SK-N-SH (cell line): ENCODE measurements around the gene LACTB. TPM values are rescaled to one million over a fixed set of nuclear protein-coding genes. Genes with fewer than 3 reads are reported as not detected.

Source experiments
- CTCF ChIA-PET: fragments of 300-600, 350-600 bp; formaldehyde crosslinking; extraction: SDS; loops from one replicate; lab custom pipeline; 2021; lab: Yijun Ruan, JAX
- POLR2A ChIA-PET: fragments of 350-600 bp; sonication (Branson Sonifier 250); formaldehyde crosslinking; extraction: SDS; loops from one replicate; lab custom pipeline; 2020; ENCODE audit warnings: antibody characterized with exemption, inconsistent platforms; lab: Yijun Ruan, JAX
- DNase-seq: peaks from one replicate; pipeline ENCODE4 v3.0.0; 2012
- H2AFZ ChIP-seq: fragments of 200-600 bp; sonication (generic); 2 replicates; pipeline ENCODE4 v1.8.1; 2016; ENCODE audit warnings: antibody characterized with exemption, mild to moderate bottlenecking, low read depth
- H3F3A ChIP-seq: fragments of 200-600 bp; sonication (generic); replicated peaks from 2 replicates; pipeline ENCODE3; 2016; ENCODE audit warnings: antibody characterized with exemption, mild to moderate bottlenecking; ENCODE audit not compliant: insufficient read depth
- H3K27ac ChIP-seq, 2 experiments: fragments of 200-500 bp in 1 of 2; fragments of 200-600 bp in 1 of 2; sonication (Bioruptor generic) in 1 of 2; sonication (generic), shearing (Covaris generic) in 1 of 2; 2 replicates each; pipeline versions ENCODE4 v1.5.1 to v1.6.1; 2014 to 2016; ENCODE audit warnings: low read depth in 2 of 2, inconsistent platforms in 1 of 2, low read length in 1 of 2, mild to moderate bottlenecking in 1 of 2, mixed read lengths in 1 of 2
- H3K27me3 ChIP-seq: fragments of 200-600 bp; sonication (generic), shearing (Covaris generic); 2 replicates; pipeline ENCODE4 v1.6.1; 2016; ENCODE audit warnings: mixed run types; ENCODE audit not compliant: insufficient read depth
- H3K36me3 ChIP-seq, 2 experiments: fragments of 200-500 bp in 1 of 2; fragments of 200-600 bp in 1 of 2; sonication (Bioruptor generic) in 1 of 2; sonication (generic) in 1 of 2; replicated peaks in 1 of 2; 2 replicates each; pipeline versions ENCODE3 to v1.5.1; 2014 to 2016; ENCODE audit warnings: low read length in 1 of 2, mild to moderate bottlenecking in 1 of 2; ENCODE audit not compliant: insufficient read depth in 2 of 2, control insufficient read depth in 1 of 2
- H3K4me1 ChIP-seq, 2 experiments: fragments of 200-500 bp in 1 of 2; fragments of 200-600 bp in 1 of 2; sonication (Bioruptor generic) in 1 of 2; sonication (generic), shearing (Covaris generic) in 1 of 2; 2 replicates each; pipeline versions ENCODE4 v1.5.1 to v1.6.1; 2014 to 2016; ENCODE audit warnings: low read depth in 1 of 2, low read length in 1 of 2, mixed run types in 1 of 2; ENCODE audit not compliant: insufficient read depth in 2 of 2, control insufficient read depth in 1 of 2
- H3K4me2 ChIP-seq: fragments of 200-600 bp; sonication (generic), shearing (Covaris generic); 2 replicates; pipeline ENCODE4 v1.6.1; 2017; ENCODE audit warnings: mixed run types
- H3K4me3 ChIP-seq, 2 experiments: fragments of 200-500 bp in 1 of 2; fragments of 200-600 bp in 1 of 2; sonication (Bioruptor generic) in 1 of 2; sonication (generic), shearing (Covaris generic) in 1 of 2; 2 replicates each; pipeline versions ENCODE4 v1.5.1 to v1.8.1; 2014 to 2016; ENCODE audit warnings: low read depth in 2 of 2, inconsistent platforms in 1 of 2, low read length in 1 of 2, mild to moderate bottlenecking in 1 of 2, mixed read lengths in 1 of 2, moderate library complexity in 1 of 2
- H3K79me2 ChIP-seq: fragments of 200-600 bp; sonication (generic); 2 replicates; pipeline ENCODE4 v1.8.1; 2017; ENCODE audit warnings: mild to moderate bottlenecking; ENCODE audit not compliant: insufficient read depth
- H3K9ac ChIP-seq: fragments of 200-600 bp; sonication (generic); 2 replicates; pipeline ENCODE4 v1.6.1; 2017; ENCODE audit warnings: mixed run types
- H3K9me2 ChIP-seq: fragments of 200-600 bp; sonication (generic); 2 replicates; pipeline ENCODE4 v1.6.1; 2017; ENCODE audit warnings: mixed run types
- H3K9me3 ChIP-seq: fragments of 200-600 bp; sonication (generic); 2 replicates; pipeline ENCODE4 v1.6.1; 2017; ENCODE audit warnings: mixed run types, mild to moderate bottlenecking, moderate library complexity
- H4K20me1 ChIP-seq: fragments of 200-600 bp; sonication (generic); 2 replicates; pipeline ENCODE4 v1.6.1; 2017; ENCODE audit warnings: mild to moderate bottlenecking, mixed run types; ENCODE audit not compliant: insufficient read depth
- CHD2 ChIP-seq: fragments of 150-350 bp; IDR thresholded peaks from 2 replicates; pipeline ENCODE4 v1.6.1; 2018; ENCODE audit warnings: low read length; ENCODE audit not compliant: partially characterized antibody
- ELF1 ChIP-seq: IDR thresholded peaks from 2 replicates; pipeline ENCODE4 v1.4.0; 2012
- EZH2phosphoT487 ChIP-seq: fragments of 200-600 bp; sonication (generic); IDR thresholded peaks from 2 replicates; pipeline ENCODE4 v1.6.1; 2017; ENCODE audit warnings: low read depth, mixed run types, mild to moderate bottlenecking, antibody characterized with exemption, moderate library complexity, borderline replicate concordance
- GABPA ChIP-seq: IDR thresholded peaks from 2 replicates; pipeline ENCODE4 v1.4.0; 2012; ENCODE audit warnings: low read depth, mild to moderate bottlenecking
- GATA2 ChIP-seq: sonication (generic); formaldehyde crosslinking; IDR thresholded peaks from 2 replicates; pipeline ENCODE4 v1.5.0; 2020; ENCODE audit warnings: mild to moderate bottlenecking, missing genetic modification reagents
- MXI1 ChIP-seq: IDR thresholded peaks from 2 replicates; pipeline ENCODE4 v1.6.1; 2012; ENCODE audit warnings: mild to moderate bottlenecking, low read depth, low read length, improper control_type of control experiment
- NFIC ChIP-seq: IDR thresholded peaks from 2 replicates; pipeline ENCODE4 v1.4.0; 2012; ENCODE audit warnings: borderline replicate concordance
- RFX5 ChIP-seq: IDR thresholded peaks from 2 replicates; pipeline ENCODE4 v1.6.1; 2012; ENCODE audit warnings: mild to moderate bottlenecking, improper control_type of control experiment, low read length
- RXRA ChIP-seq: IDR thresholded peaks from 2 replicates; pipeline ENCODE4 v1.4.0; 2012; ENCODE audit warnings: low read depth, mild to moderate bottlenecking, borderline replicate concordance
- TEAD4 ChIP-seq: IDR thresholded peaks from 2 replicates; pipeline ENCODE4 v1.4.0; 2012; ENCODE audit warnings: mild to moderate bottlenecking, borderline replicate concordance; ENCODE audit not compliant: insufficient read depth
- ZBTB33 ChIP-seq: IDR thresholded peaks from 2 replicates; pipeline ENCODE4 v1.4.0; 2012; ENCODE audit warnings: low read depth, borderline replicate concordance
- WGBS: methylation state at CpG from one replicate; pipeline ENCODE4 v1.1.6; 2017; ENCODE audit warnings: low lambda C conversion rate; 5-methylcytosine and 5-hydroxymethylcytosine counted together
- polyA plus RNA-seq, 3 experiments: library from polyadenylated mRNA; depleted of rRNA; stranded (reverse); fragments of >200 nt; gene quantifications; 2 replicates each; pipeline ENCODE4 v1.2.3, GENCODE V29; 2012
- TF ChIP-seq, protein P1 (sequence below): IDR thresholded peaks from 2 replicates; pipeline ENCODE4 v1.4.0; 2012; ENCODE audit warnings: low read depth, borderline replicate concordance
- TF ChIP-seq, protein P2 (sequence below): IDR thresholded peaks from 2 replicates; pipeline ENCODE4; 2012
- TF ChIP-seq, protein P3 (sequence below): fragments of 200-600 bp; sonication (generic); IDR thresholded peaks from 2 replicates; pipeline ENCODE4 v1.6.1; 2017; ENCODE audit warnings: antibody characterized with exemption, mild to moderate bottlenecking, moderate library complexity

LACTB gene
- polyA plus RNA-seq, 1 of the 3 experiments (the other 2 are of a cell fraction): 23.3 TPM

GRCh38 chr15:63160638-63161037, 39.0 kb downstream of the LACTB start:
- Histone ChIP-seq H3K36me3 (peaks cover 0 to 4% of the 10 kb centered on the region in 2 experiments), H3K4me2 (no peak overlapping the region), H3K9ac (no peak overlapping the region), H3K79me2 (peaks cover 25% of the 10 kb centered on the region), H3K9me3 (no peaks in the 10 kb centered on the region), H3K27me3 (no peaks in the 10 kb centered on the region), H3K4me3 (no peak overlapping the region), H4K20me1 (peaks cover 6% of the 10 kb centered on the region; the same call in 1 of the 2 replicates), H3K4me1 (no peaks in the 10 kb centered on the region; a peak in 2 of 4 replicates), H3K27ac (no peak overlapping the region), H3K9me2 (no peaks in the 10 kb centered on the region), H3F3A (peaks cover 22% of the 10 kb centered on the region), H2AFZ (no peak overlapping the region)
- no peak for DNase-seq
- no peak for TF ChIP-seq ELF1
- TF ChIP-seq, protein P1, sequence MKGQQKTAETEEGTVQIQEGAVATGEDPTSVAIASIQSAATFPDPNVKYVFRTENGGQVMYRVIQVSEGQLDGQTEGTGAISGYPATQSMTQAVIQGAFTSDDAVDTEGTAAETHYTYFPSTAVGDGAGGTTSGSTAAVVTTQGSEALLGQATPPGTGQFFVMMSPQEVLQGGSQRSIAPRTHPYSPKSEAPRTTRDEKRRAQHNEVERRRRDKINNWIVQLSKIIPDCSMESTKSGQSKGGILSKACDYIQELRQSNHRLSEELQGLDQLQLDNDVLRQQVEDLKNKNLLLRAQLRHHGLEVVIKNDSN: no peak
- no peak for TF ChIP-seq RXRA
- TF ChIP-seq ZBTB33: no peak
- POLR2A ChIA-PET: no interaction called here
- CTCF ChIA-PET: no interaction called here

GRCh38 chr15:63163217-63163616, 41.6 kb downstream of the LACTB start:
- no peak overlapping the region for H2AFZ ChIP-seq
- no peak overlapping the region for H3K9ac ChIP-seq
- no peak overlapping the region for H3K27ac ChIP-seq
- peaks cover 7% of the 10 kb centered on the region for H3F3A ChIP-seq
- WGBS: 74% methylated on average over 4 of the region's 4 CpGs
- POLR2A ChIA-PET: no interaction called here
- no peak overlapping the region for H3K4me2 ChIP-seq
- H3K9me3 ChIP-seq: no peaks in the 10 kb centered on the region
- H3K4me1 ChIP-seq: no peaks in the 10 kb centered on the region; a peak in 1 of 4 replicates
- CTCF ChIA-PET: no interaction called here
- H3K9me2 ChIP-seq: no peaks in the 10 kb centered on the region
- no peaks in the 10 kb centered on the region for H3K27me3 ChIP-seq
- TF ChIP-seq, protein P2, sequence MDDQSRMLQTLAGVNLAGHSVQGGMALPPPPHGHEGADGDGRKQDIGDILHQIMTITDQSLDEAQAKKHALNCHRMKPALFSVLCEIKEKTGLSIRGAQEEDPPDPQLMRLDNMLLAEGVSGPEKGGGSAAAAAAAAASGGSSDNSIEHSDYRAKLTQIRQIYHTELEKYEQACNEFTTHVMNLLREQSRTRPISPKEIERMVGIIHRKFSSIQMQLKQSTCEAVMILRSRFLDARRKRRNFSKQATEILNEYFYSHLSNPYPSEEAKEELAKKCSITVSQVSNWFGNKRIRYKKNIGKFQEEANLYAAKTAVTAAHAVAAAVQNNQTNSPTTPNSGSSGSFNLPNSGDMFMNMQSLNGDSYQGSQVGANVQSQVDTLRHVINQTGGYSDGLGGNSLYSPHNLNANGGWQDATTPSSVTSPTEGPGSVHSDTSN: no peak
- TF ChIP-seq RFX5 (no peak), CHD2 (no peak), GATA2 (no peak), NFIC (no peak), ZBTB33 (no peak), GABPA (no peak), TEAD4 (no peak), MXI1 (no peak), EZH2phosphoT487 (no peak)
- TF ChIP-seq, protein P3, sequence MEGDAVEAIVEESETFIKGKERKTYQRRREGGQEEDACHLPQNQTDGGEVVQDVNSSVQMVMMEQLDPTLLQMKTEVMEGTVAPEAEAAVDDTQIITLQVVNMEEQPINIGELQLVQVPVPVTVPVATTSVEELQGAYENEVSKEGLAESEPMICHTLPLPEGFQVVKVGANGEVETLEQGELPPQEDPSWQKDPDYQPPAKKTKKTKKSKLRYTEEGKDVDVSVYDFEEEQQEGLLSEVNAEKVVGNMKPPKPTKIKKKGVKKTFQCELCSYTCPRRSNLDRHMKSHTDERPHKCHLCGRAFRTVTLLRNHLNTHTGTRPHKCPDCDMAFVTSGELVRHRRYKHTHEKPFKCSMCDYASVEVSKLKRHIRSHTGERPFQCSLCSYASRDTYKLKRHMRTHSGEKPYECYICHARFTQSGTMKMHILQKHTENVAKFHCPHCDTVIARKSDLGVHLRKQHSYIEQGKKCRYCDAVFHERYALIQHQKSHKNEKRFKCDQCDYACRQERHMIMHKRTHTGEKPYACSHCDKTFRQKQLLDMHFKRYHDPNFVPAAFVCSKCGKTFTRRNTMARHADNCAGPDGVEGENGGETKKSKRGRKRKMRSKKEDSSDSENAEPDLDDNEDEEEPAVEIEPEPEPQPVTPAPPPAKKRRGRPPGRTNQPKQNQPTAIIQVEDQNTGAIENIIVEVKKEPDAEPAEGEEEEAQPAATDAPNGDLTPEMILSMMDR: no peak
- TF ChIP-seq, all 33 proteins: peak for 0
- no peaks in the 10 kb centered on the region for H4K20me1 ChIP-seq
- no peak for DNase-seq
- no peak overlapping the region for H3K4me3 ChIP-seq
- peaks cover 8% of the 10 kb centered on the region for H3K79me2 ChIP-seq
- H3K36me3 ChIP-seq: no peaks in the 10 kb centered on the region
